SHP77 treated with DMSO at 0.1 percent for 48 hours (cell line): ENCODE measurements around the gene AHNAK2.

Experiments used
- DNase-seq: peaks from one replicate; lab custom pipeline; 2025; lab: John Stamatoyannopoulos, UW

The AHNAK2 gene

GRCh38 chr14:105012171-105012985, 34.2 kb upstream of the AHNAK2 start:
- no peak for DNase-seq

GRCh38 chr14:105011312-105011990, 33.3 kb upstream of the AHNAK2 start:
- no peak for DNase-seq

- DNase-seq = no peak
Measured at GRCh38 chr14:105010891-105011291, 32.7 kb upstream of the AHNAK2 start.

GRCh38 chr14:105010106-105010505, 31.9 kb upstream of the AHNAK2 start:
- no peak for DNase-seq

GRCh38 chr14:105007593-105008264, 29.6 kb upstream of the AHNAK2 start:
- DNase-seq = no peak

- DNase-seq = no peak
Measured at GRCh38 chr14:105006831-105007592, 28.8 kb upstream of the AHNAK2 start.

- no peak for DNase-seq
Measured at GRCh38 chr14:105005929-105006830, 28.0 kb upstream of the AHNAK2 start.

GRCh38 chr14:105005329-105005928, 27.3 kb upstream of the AHNAK2 start:
- DNase-seq = no peak

- no peak for DNase-seq
Measured at GRCh38 chr14:104999361-104999760, 21.2 kb upstream of the AHNAK2 start.

- peak; percentile 76 for DNase-seq
Measured at GRCh38 chr14:104998801-104999200, 20.6 kb upstream of the AHNAK2 start.

- no peak for DNase-seq
Measured at GRCh38 chr14:104996483-104996882, 18.3 kb upstream of the AHNAK2 start.

GRCh38 chr14:104996032-104996431, 17.9 kb upstream of the AHNAK2 start:
- no peak for DNase-seq

GRCh38 chr14:104994978-104995377, 16.8 kb upstream of the AHNAK2 start:
- DNase-seq = no peak

- no peak for DNase-seq
Measured at GRCh38 chr14:104993808-104994591, 15.8 kb upstream of the AHNAK2 start.

- DNase-seq = peak; percentile 38
Measured at GRCh38 chr14:104993306-104993705, 15.1 kb upstream of the AHNAK2 start.

GRCh38 chr14:104992501-104992900, 14.3 kb upstream of the AHNAK2 start:
- no peak for DNase-seq

GRCh38 chr14:104991896-104992230, 13.7 kb upstream of the AHNAK2 start:
- no peak for DNase-seq

- no peak for DNase-seq
Measured at GRCh38 chr14:104989951-104990303, 11.8 kb upstream of the AHNAK2 start.

- no peak for DNase-seq
Measured at GRCh38 chr14:104989236-104989950, 11.2 kb upstream of the AHNAK2 start.
